ENCODE results near the gene EYS. TPM values are rescaled to one million over a fixed set of nuclear protein-coding genes. Genes with fewer than 3 reads are reported as not detected.

Gene EYS
- total and polyA plus RNA-seq, 4 donors: 0.08 to 0.63 (median 0.36) TPM

- TF ChIP-seq JUND (IDR thresholded peaks at IDR 0.05) (no peak), ATF3 (IDR thresholded peaks at IDR 0.05) (no peak), FOXA1 (IDR thresholded peaks at IDR 0.05) (no peak), YY1 (IDR thresholded peaks at IDR 0.05) (no peak), NR2F2 (IDR thresholded peaks at IDR 0.05) (no peak)
Observed at GRCh38 chr6:65531533-65531932, 175.5 kb downstream of the EYS start (continued).

GRCh38 chr6:65524232-65524631, 182.8 kb downstream of the EYS start:
- Histone ChIP-seq H3K9ac (ENCODE audit: low read depth in 1 of 2, low read length in 2 of 2) (no peak overlapping the region), H3K9me3 (ENCODE audit: control insufficient read depth in 4 of 4, low read length in 3 of 4) (no peaks in the 10 kb centered on the region), H3K36me3 (ENCODE audit: control insufficient read depth in 4 of 4, insufficient read depth in 3 of 4, low read depth in 1 of 4, low read length in 3 of 4) (no peaks in the 10 kb centered on the region), H3K4me3 (ENCODE audit: low read depth in 1 of 3, low read length in 3 of 3) (no peak overlapping the region), H3K27ac (ENCODE audit: low read depth in 1 of 2, low read length in 2 of 2) (no peak overlapping the region), H3K4me1 (ENCODE audit: control insufficient read depth in 4 of 4, insufficient read depth in 4 of 4, low read length in 3 of 4) (no peaks in the 10 kb centered on the region), H3K27me3 (ENCODE audit: control insufficient read depth in 4 of 4, insufficient read depth in 4 of 4, low read length in 3 of 4) (no peaks in the 10 kb centered on the region)
- no peak for TF ChIP-seq NR2F2 (IDR thresholded peaks at IDR 0.05)
- no peak for TF ChIP-seq ZBTB33 (IDR thresholded peaks at IDR 0.05)
- no peak for TF ChIP-seq TAF1 (conservative IDR thresholded peaks at IDR 0.05)
- TF ChIP-seq REST (IDR thresholded peaks at IDR 0.05): no peak
- TF ChIP-seq RAD21 (IDR thresholded peaks at IDR 0.05): no peak
- TF ChIP-seq SP1 (IDR thresholded peaks at IDR 0.05): no peak
- TF ChIP-seq FOXA2 (IDR thresholded peaks at IDR 0.05): no peak
- no peak for TF ChIP-seq CTCF (IDR thresholded peaks at IDR 0.05; ENCODE audit: low read depth, low read length, missing input control)
- no peak for TF ChIP-seq YY1 (IDR thresholded peaks at IDR 0.05)
- no peak for TF ChIP-seq GABPA (IDR thresholded peaks at IDR 0.05 in 1 of 2, conservative IDR thresholded peaks at IDR 0.05 in 1 of 2)
- 75% methylated on average over 2 of the region's 2 CpGs for WGBS
- no peak for DNase-seq (ENCODE audit: low spot score)

- Histone ChIP-seq H3K9me3 (ENCODE audit: control insufficient read depth in 4 of 4, low read length in 3 of 4) (no peaks in the 10 kb centered on the region), H3K36me3 (ENCODE audit: control insufficient read depth in 4 of 4, insufficient read depth in 3 of 4, low read depth in 1 of 4, low read length in 3 of 4) (no peaks in the 10 kb centered on the region), H3K4me3 (ENCODE audit: low read depth in 1 of 3, low read length in 3 of 3) (no peak overlapping the region), H3K4me1 (ENCODE audit: control insufficient read depth in 4 of 4, insufficient read depth in 4 of 4, low read length in 3 of 4) (no peaks in the 10 kb centered on the region), H3K9ac (ENCODE audit: low read depth in 1 of 2, low read length in 2 of 2) (no peak overlapping the region), H3K27ac (ENCODE audit: low read depth in 1 of 2, low read length in 2 of 2) (no peak overlapping the region), H3K27me3 (ENCODE audit: control insufficient read depth in 4 of 4, insufficient read depth in 4 of 4, low read length in 3 of 4) (no peaks in the 10 kb centered on the region)
- no peak for DNase-seq (ENCODE audit: low spot score)
- no peak for TF ChIP-seq FOXA1 (IDR thresholded peaks at IDR 0.05)
- no peak for TF ChIP-seq FOXA2 (IDR thresholded peaks at IDR 0.05)
- no peak for TF ChIP-seq REST (IDR thresholded peaks at IDR 0.05)
- TF ChIP-seq RAD21 (IDR thresholded peaks at IDR 0.05): no peak
- TF ChIP-seq RXRA (IDR thresholded peaks at IDR 0.05): no peak
- no peak for TF ChIP-seq TAF1 (conservative IDR thresholded peaks at IDR 0.05)
- TF ChIP-seq NR2F2 (IDR thresholded peaks at IDR 0.05): no peak
- WGBS: 63% methylated on average over 4 of the region's 4 CpGs
Observed at GRCh38 chr6:65505736-65506135, 201.3 kb downstream of the EYS start.
